H1 (cell line): ENCODE measurements around the gene CWC15. TPM values are rescaled to one million over a fixed set of nuclear protein-coding genes. Genes with fewer than 3 reads are reported as not detected.

ENCODE experiments used
- CTCF ChIA-PET: fragments of 300-600 bp; sonication (Branson Sonifier 250); formaldehyde crosslinking; loops from one replicate; lab custom pipeline; 2021; ENCODE audit not compliant: partially characterized antibody; lab: Charles Lee
- POLR2A ChIA-PET: fragments of 300-600 bp; sonication (Branson Sonifier 250); formaldehyde crosslinking; loops from one replicate; lab custom pipeline; 2021; ENCODE audit warnings: inconsistent platforms; ENCODE audit not compliant: partially characterized antibody; lab: Charles Lee
- DNase-seq, 2 experiments: peaks; one replicate each; pipeline versions ENCODE4 v3.0.0 to v3.0.0-alpha.2; 2010 to 2022; ENCODE audit warnings: low spot score in 2 of 2, low read depth in 1 of 2, mixed read lengths in 1 of 2
- FAIRE-seq: peaks from 2 replicates; lab custom pipeline; 2011; peaks lifted over from hg19 to GRCh38; lab: Jason Lieb, UNC
- H2AFZ ChIP-seq: 2 replicates; pipeline ENCODE4 v1.8.1; 2012; ENCODE audit warnings: low read length, inconsistent platforms
- H2AK5ac ChIP-seq: 2 replicates; pipeline ENCODE4 v1.6.1; 2013; ENCODE audit warnings: low read depth, low read length
- H2BK120ac ChIP-seq: replicated peaks from 2 replicates; pipeline ENCODE3; 2013; ENCODE audit warnings: low read depth, low read length, inconsistent platforms
- H2BK12ac ChIP-seq: 2 replicates; pipeline ENCODE4 v1.6.1; 2013; ENCODE audit warnings: low read depth, low read length
- H2BK15ac ChIP-seq: 2 replicates; pipeline ENCODE4 v1.6.1; 2013; ENCODE audit warnings: low read length
- H2BK20ac ChIP-seq: 2 replicates; pipeline ENCODE4 v1.6.1; 2013; ENCODE audit warnings: low read length
- H2BK5ac ChIP-seq: 2 replicates; pipeline ENCODE4 v1.6.1; 2013; ENCODE audit warnings: low read depth, low read length
- H3K14ac ChIP-seq: 2 replicates; pipeline ENCODE4 v1.6.1; 2013; ENCODE audit warnings: inconsistent platforms; ENCODE audit not compliant: insufficient read length
- H3K18ac ChIP-seq: 2 replicates; pipeline ENCODE4 v1.6.1; 2013; ENCODE audit warnings: low read length; ENCODE audit errors: extremely low read depth
- H3K23ac ChIP-seq: 2 replicates; pipeline ENCODE4 v1.6.1; 2013; ENCODE audit warnings: inconsistent platforms; ENCODE audit not compliant: insufficient read length
- H3K23me2 ChIP-seq: 2 replicates; pipeline ENCODE4 v1.6.1; 2013; ENCODE audit warnings: low read depth, low read length
- H3K27ac ChIP-seq: 2 replicates; pipeline ENCODE4 v1.6.1; 2011; ENCODE audit warnings: low read depth, low read length, inconsistent platforms
- H3K27me3 ChIP-seq, 4 experiments: replicated peaks in 1 of 4; 1 replicate in 1 of 4; 2 replicates in 3 of 4; pipeline versions ENCODE4 v1.6.1 to v1.8.1; 2011 to 2013; ENCODE audit warnings: low read length in 3 of 4, mild to moderate bottlenecking in 3 of 4, inconsistent platforms in 2 of 4, mixed read lengths in 2 of 4, moderate library complexity in 1 of 4; ENCODE audit not compliant: control insufficient read depth in 3 of 4, insufficient read depth in 3 of 4; ENCODE audit errors: extremely low read depth in 1 of 4
- H3K36me3 ChIP-seq, 4 experiments: 2 replicates each; pipeline versions ENCODE4 v1.6.1 to v1.8.1; 2011 to 2013; ENCODE audit warnings: mild to moderate bottlenecking in 4 of 4, low read length in 3 of 4, moderate library complexity in 2 of 4, control low read depth in 1 of 4, inconsistent platforms in 1 of 4; ENCODE audit not compliant: insufficient read depth in 4 of 4, control insufficient read depth in 2 of 4
- H3K4ac ChIP-seq: replicated peaks from 2 replicates; pipeline ENCODE3; 2013; ENCODE audit warnings: low read length, low read depth, mixed read lengths, inconsistent platforms; ENCODE audit not compliant: insufficient read length
- H3K4me1 ChIP-seq, 4 experiments: replicated peaks in 1 of 4; 1 replicate in 1 of 4; 2 replicates in 3 of 4; pipeline versions ENCODE4 v1.6.1 to v1.8.1; 2011 to 2013; ENCODE audit warnings: low read length in 3 of 4, inconsistent platforms in 2 of 4, mixed read lengths in 1 of 4; ENCODE audit not compliant: insufficient read depth in 4 of 4, control insufficient read depth in 3 of 4
- H3K4me2 ChIP-seq, 2 experiments: 2 replicates each; pipeline versions ENCODE4 v1.6.1 to v1.8.1; 2011 to 2013; ENCODE audit warnings: low read depth in 2 of 2, low read length in 2 of 2, control low read depth in 1 of 2, inconsistent platforms in 1 of 2, mild to moderate bottlenecking in 1 of 2; ENCODE audit not compliant: insufficient read depth in 1 of 2
- H3K4me3 ChIP-seq, 4 experiments: fragments of 200-600, 300-600 bp in 1 of 4; sonication (generic), shearing (Covaris generic), sonication (Bioruptor Twin) in 1 of 4; 2 replicates each; pipeline versions ENCODE4 v1.5.1 to v1.8.1; 2011 to 2016; ENCODE audit warnings: low read length in 4 of 4, low read depth in 3 of 4, control low read depth in 2 of 4, inconsistent platforms in 2 of 4, mild to moderate bottlenecking in 2 of 4, mixed read lengths in 1 of 4, moderate library complexity in 1 of 4; ENCODE audit not compliant: insufficient read depth in 2 of 4; ENCODE audit errors: extremely low read depth in 1 of 4
- H3K56ac ChIP-seq: replicated peaks from 2 replicates; pipeline ENCODE3; 2013; ENCODE audit warnings: low read depth, mild to moderate bottlenecking, mixed read lengths, low read length, inconsistent platforms; ENCODE audit not compliant: insufficient read length
- H3K79me1 ChIP-seq: 2 replicates; pipeline ENCODE4 v1.6.1; 2013; ENCODE audit warnings: low read depth, low read length, control low read depth
- H3K79me2 ChIP-seq, 2 experiments: 2 replicates each; pipeline versions ENCODE4 v1.6.1 to v1.8.1; 2012 to 2013; ENCODE audit warnings: low read length in 2 of 2, mild to moderate bottlenecking in 2 of 2, inconsistent platforms in 1 of 2; ENCODE audit not compliant: insufficient read depth in 2 of 2, control insufficient read depth in 1 of 2
- H3K9ac ChIP-seq, 4 experiments: replicated peaks in 1 of 4; 1 replicate in 1 of 4; 2 replicates in 3 of 4; pipeline versions ENCODE4 v1.6.1 to v1.8.1; 2011 to 2013; ENCODE audit warnings: low read depth in 3 of 4, low read length in 3 of 4, control low read depth in 2 of 4, mild to moderate bottlenecking in 2 of 4, moderate library complexity in 2 of 4, inconsistent platforms in 1 of 4; ENCODE audit errors: extremely low read depth in 1 of 4
- H3K9me3 ChIP-seq, 2 experiments: 2 replicates each; pipeline versions ENCODE4 v1.6.1 to v1.8.1; 2012 to 2013; ENCODE audit warnings: mild to moderate bottlenecking in 2 of 2, moderate library complexity in 2 of 2, control low read depth in 1 of 2, inconsistent platforms in 1 of 2, low read depth in 1 of 2, low read length in 1 of 2, mixed read lengths in 1 of 2; ENCODE audit not compliant: insufficient read depth in 2 of 2
- H4K20me1 ChIP-seq, 2 experiments: replicated peaks in 1 of 2; 2 replicates each; pipeline versions ENCODE3 to v1.8.1; 2011 to 2013; ENCODE audit warnings: inconsistent platforms in 2 of 2, low read length in 2 of 2, mild to moderate bottlenecking in 1 of 2; ENCODE audit not compliant: insufficient read depth in 2 of 2, control insufficient read depth in 1 of 2
- H4K5ac ChIP-seq: 2 replicates; pipeline ENCODE4 v1.6.1; 2013; ENCODE audit warnings: low read length, low read depth, mixed read lengths, inconsistent platforms; ENCODE audit not compliant: insufficient read length
- H4K8ac ChIP-seq: 2 replicates; pipeline ENCODE4 v1.8.0; 2013; ENCODE audit warnings: mild to moderate bottlenecking, moderate library complexity, low read length, inconsistent platforms; ENCODE audit not compliant: insufficient read depth; ENCODE audit errors: extremely low read depth
- H4K91ac ChIP-seq: replicated peaks from 2 replicates; pipeline ENCODE3; 2013; ENCODE audit warnings: low read length, mixed read lengths, inconsistent platforms; ENCODE audit not compliant: insufficient read length
- CREB1 ChIP-seq: IDR thresholded peaks from 2 replicates; pipeline ENCODE4 v1.6.1; 2012; ENCODE audit warnings: inconsistent platforms
- NANOG ChIP-seq: IDR thresholded peaks from 2 replicates; pipeline ENCODE4 v1.6.1; 2011; ENCODE audit warnings: low read length, low read depth, mild to moderate bottlenecking, inconsistent platforms; ENCODE audit not compliant: insufficient read depth, poor library complexity, severe bottlenecking
- SRF ChIP-seq: IDR thresholded peaks from 2 replicates; pipeline ENCODE4 v1.6.1; 2011; ENCODE audit warnings: mild to moderate bottlenecking, low read depth, low read length, moderate library complexity
- TAF1 ChIP-seq: IDR thresholded peaks from 2 replicates; pipeline ENCODE4 v1.6.1; 2011; ENCODE audit warnings: mild to moderate bottlenecking, low read depth, low read length
- TCF12 ChIP-seq: IDR thresholded peaks from 2 replicates; pipeline ENCODE4 v1.6.1; 2011; ENCODE audit warnings: low read depth, mild to moderate bottlenecking, low read length
- ZNF274 ChIP-seq: IDR thresholded peaks from 2 replicates; pipeline ENCODE4 v1.7.0; 2012; ENCODE audit warnings: low read length, borderline replicate concordance; ENCODE audit errors: extremely low read depth
- WGBS, 2 experiments: shearing (Covaris generic) in 1 of 2; methylation state at CpG; one replicate each; pipeline versions ENCODE4 v1.1.6 to v1.1.7; 2013 to 2015; ENCODE audit warnings: low lambda C conversion rate in 2 of 2, mixed read lengths in 2 of 2, inconsistent platforms in 1 of 2, low coverage in 1 of 2, missing lambda C conversion rate in 1 of 2; ENCODE audit not compliant: insufficient replicate concordance in 2 of 2, insufficient coverage in 1 of 2, insufficient read length in 1 of 2; ENCODE audit errors: extremely low coverage in 1 of 2, missing lambda C conversion rate in 1 of 2; 5-methylcytosine and 5-hydroxymethylcytosine counted together
- polyA plus RNA-seq, 7 experiments: library from polyadenylated mRNA; depleted of rRNA in 3 of 7; stranded (reverse) in 5 of 7; unstranded in 2 of 7; fragments of >200 nt in 5 of 7; fragments of 200-250 nt in 2 of 7; gene quantifications; 1 replicate in 5 of 7; 2 replicates in 1 of 7; 4 replicates in 1 of 7; pipeline versions ENCODE4 v1.2.1 to v1.2.3, GENCODE V29; 2011 to 2013; ENCODE audit warnings: missing spikeins in 2 of 7, mixed read lengths in 2 of 7
- total RNA-seq: library from RNA; stranded (reverse); fragmentation: NEBNext Ultra II Directional; extraction: Animal tissue kit (Norgen Biotek cat#: 25700); gene quantifications from 2 replicates; pipeline ENCODE4 v1.2.1, GENCODE V29; 2021

CWC15 gene
- total and polyA plus RNA-seq, 2 of the 8 experiments (the other 6 are each of a cell fraction or from before 2014, with no cell fraction given) = 15.7 to 59.4 TPM

DNA sequence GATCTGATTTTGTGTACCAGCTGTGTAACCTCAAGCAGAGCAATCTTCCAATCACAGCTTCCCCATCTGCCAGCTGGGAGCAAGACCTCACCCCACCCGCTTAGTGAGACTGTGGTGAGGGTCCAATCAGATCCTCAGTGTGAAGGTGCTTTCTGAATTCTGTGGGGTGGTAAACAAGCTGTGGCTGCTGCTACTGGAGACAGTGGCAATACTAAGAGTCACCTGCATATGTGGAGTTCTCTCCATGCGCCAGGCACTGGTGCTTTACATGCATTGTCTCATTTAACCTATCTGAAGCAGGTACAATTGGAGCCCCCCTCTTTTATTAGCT is 50.4 kb downstream of the CWC15 start:
- 79% methylated on average over 2 of the region's 2 CpGs; no CpG with 5 or more reads in 1 of the 2 experiments for WGBS, 2 experiments
- Histone ChIP-seq H3K9me3 (no peaks in the 10 kb centered on the region), H3K4ac (no peak overlapping the region), H3K4me3 (no peak overlapping the region), H3K14ac (no peak overlapping the region), H3K18ac (no peak overlapping the region), H4K91ac (no peak overlapping the region), H3K79me1 (no peaks in the 10 kb centered on the region), H3K56ac (no peak overlapping the region), H2AK5ac (no peak overlapping the region), H4K5ac (no peak overlapping the region), H2BK20ac (no peak overlapping the region), H2BK12ac (no peak overlapping the region), H3K79me2 (no peaks in the 10 kb centered on the region), H3K23ac (no peak overlapping the region), H2AFZ (no peak overlapping the region), H3K9ac (no peak overlapping the region), H3K4me2 (no peak overlapping the region), H2BK5ac (no peak overlapping the region), H3K23me2 (no peaks in the 10 kb centered on the region), H3K27me3 (no peaks in the 10 kb centered on the region), H4K20me1 (no peaks in the 10 kb centered on the region), H3K4me1 (no peaks in the 10 kb centered on the region), H3K36me3 (no peaks in the 10 kb centered on the region), H4K8ac (no peak overlapping the region), H3K27ac (no peak overlapping the region), H2BK120ac (no peak overlapping the region), H2BK15ac (no peak overlapping the region)
- POLR2A ChIA-PET = no interaction called here
- DNase-seq (no peak), FAIRE-seq (no peak)
- CTCF ChIA-PET = interaction anchor here (0.7 kb wide), 1 partner anchor 44 kb away, joined by 3 read pairs; no protein-coding TSS in a partner anchor
- TF ChIP-seq CREB1 (no peak), ZNF274 (no peak), TAF1 (no peak), NANOG (no peak), TCF12 (no peak), SRF (no peak)
